GM12878 (cell line): ENCODE data around the gene TMEM97. TPM values are rescaled to one million over a fixed set of nuclear protein-coding genes. Genes with fewer than 3 reads are reported as not detected.

ENCODE experiments used
- ASH2L ChIP-seq: fragments of 300-600, 200-600 bp; sonication (generic); IDR thresholded peaks from 2 replicates; pipeline ENCODE4 v1.6.1; 2017; ENCODE audit warnings: low read depth, mild to moderate bottlenecking, borderline replicate concordance
- FOXK2 ChIP-seq: fragments of 450-650 bp; IDR thresholded peaks from 2 replicates; pipeline ENCODE4 v1.6.1; 2017; ENCODE audit warnings: mild to moderate bottlenecking, moderate library complexity
- JUND ChIP-seq: IDR thresholded peaks from 2 replicates; pipeline ENCODE4 v1.6.1; 2012; ENCODE audit warnings: low read depth, mild to moderate bottlenecking, low read length, improper control_type of control experiment, moderate library complexity
- KAT2A ChIP-seq: conservative IDR thresholded peaks from 2 replicates; pipeline ENCODE4 v1.6.1; 2011; ENCODE audit warnings: low read depth, low read length; ENCODE audit not compliant: control insufficient read depth
- MEF2A ChIP-seq: IDR thresholded peaks from 2 replicates; pipeline ENCODE4 v1.6.1; 2011; ENCODE audit warnings: low read depth, mild to moderate bottlenecking, low read length, moderate library complexity; ENCODE audit not compliant: insufficient read depth
- MEF2B ChIP-seq: fragments of 450-650 bp; IDR thresholded peaks from 2 replicates; pipeline ENCODE4 v1.6.1; 2018; ENCODE audit warnings: mild to moderate bottlenecking, moderate library complexity; ENCODE audit not compliant: partially characterized antibody, poor library complexity, severe bottlenecking
- MXI1 ChIP-seq: fragments of 150-350 bp; IDR thresholded peaks from 2 replicates; pipeline ENCODE4 v1.6.1; 2011; ENCODE audit warnings: low read depth, mild to moderate bottlenecking, inconsistent platforms, low read length, improper control_type of control experiment
- PAX8 ChIP-seq: fragments of 450-650 bp; IDR thresholded peaks from 2 replicates; pipeline ENCODE4 v1.6.1; 2017; ENCODE audit warnings: mild to moderate bottlenecking, moderate library complexity
- PML ChIP-seq: IDR thresholded peaks from 2 replicates; pipeline ENCODE4 v1.6.1; 2012; ENCODE audit warnings: low read length, inconsistent platforms
- POLR2AphosphoS2 ChIP-seq: IDR thresholded peaks from 2 replicates; pipeline ENCODE4 v1.6.1; 2011; ENCODE audit warnings: low read depth, mild to moderate bottlenecking, low read length, improper control_type of control experiment, moderate library complexity
- PRDM15 ChIP-seq: fragments of 450-650 bp; formaldehyde crosslinking; IDR thresholded peaks from 2 replicates; pipeline ENCODE4 v1.4.0; 2020; ENCODE audit warnings: mild to moderate bottlenecking, moderate library complexity
- RFX5 ChIP-seq: IDR thresholded peaks from 2 replicates; pipeline ENCODE4 v1.6.1; 2011; ENCODE audit warnings: low read depth, low read length, improper control_type of control experiment
- STAT1 ChIP-seq: fragments of 450-650 bp; conservative IDR thresholded peaks from 2 replicates; pipeline ENCODE4 v1.6.1; 2014; ENCODE audit warnings: antibody characterized with exemption, mild to moderate bottlenecking
- TBL1XR1 ChIP-seq: IDR thresholded peaks from 2 replicates; pipeline ENCODE4 v1.6.1; 2012; ENCODE audit warnings: low read depth, low read length, improper control_type of control experiment
- polyA plus RNA-seq, 11 experiments: library from polyadenylated mRNA; depleted of rRNA in 4 of 11; unstranded in 6 of 11; stranded (reverse) in 5 of 11; fragments of >200 nt; fragmentation: Nextera tagmentation in 4 of 11; fragmentation: Illumina TruSeq in 1 of 11; extraction: Ambion mirVana in 4 of 11; extraction: Trizol in 1 of 11; gene quantifications; 1 replicate in 1 of 11; 2 replicates in 10 of 11; pipeline versions ENCODE4 v1.2.1 to v1.2.3, GENCODE V29; 2011 to 2016; ENCODE audit warnings: inconsistent platforms in 2 of 11, missing spikeins in 2 of 11, low read depth in 1 of 11
- total RNA-seq, 4 experiments: library from RNA; depleted of rRNA in 3 of 4; stranded (reverse); fragments of >200 nt in 3 of 4; fragmentation: Illumina TruSeq in 1 of 4; extraction: Trizol in 1 of 4; gene quantifications; 2 replicates each; pipeline versions ENCODE4 v1.2.1 to v1.2.3, GENCODE V29; 2013 to 2021
- TF ChIP-seq, protein P1 (sequence below): fragments of 450-650 bp; IDR thresholded peaks from 2 replicates; pipeline ENCODE4 v1.6.1; 2017; ENCODE audit warnings: antibody characterized with exemption, mild to moderate bottlenecking, moderate library complexity
- TF ChIP-seq, protein P2 (sequence below): fragments of 450-650 bp; formaldehyde crosslinking; IDR thresholded peaks from 2 replicates; pipeline ENCODE4 v1.5.0; 2022; ENCODE audit warnings: mild to moderate bottlenecking, missing genetic modification characterization
- TF ChIP-seq, protein P3 (sequence below): IDR thresholded peaks from 2 replicates; pipeline ENCODE4 v1.6.1; 2011; ENCODE audit warnings: mild to moderate bottlenecking, low read depth, low read length, moderate library complexity; ENCODE audit not compliant: insufficient replicate concordance

TMEM97 gene
- total and polyA plus RNA-seq, 10 of the 15 experiments (the other 5 are each of a cell fraction or from before 2014, with no cell fraction given) = 58.0 to 134 (median 86.0) TPM

DNA sequence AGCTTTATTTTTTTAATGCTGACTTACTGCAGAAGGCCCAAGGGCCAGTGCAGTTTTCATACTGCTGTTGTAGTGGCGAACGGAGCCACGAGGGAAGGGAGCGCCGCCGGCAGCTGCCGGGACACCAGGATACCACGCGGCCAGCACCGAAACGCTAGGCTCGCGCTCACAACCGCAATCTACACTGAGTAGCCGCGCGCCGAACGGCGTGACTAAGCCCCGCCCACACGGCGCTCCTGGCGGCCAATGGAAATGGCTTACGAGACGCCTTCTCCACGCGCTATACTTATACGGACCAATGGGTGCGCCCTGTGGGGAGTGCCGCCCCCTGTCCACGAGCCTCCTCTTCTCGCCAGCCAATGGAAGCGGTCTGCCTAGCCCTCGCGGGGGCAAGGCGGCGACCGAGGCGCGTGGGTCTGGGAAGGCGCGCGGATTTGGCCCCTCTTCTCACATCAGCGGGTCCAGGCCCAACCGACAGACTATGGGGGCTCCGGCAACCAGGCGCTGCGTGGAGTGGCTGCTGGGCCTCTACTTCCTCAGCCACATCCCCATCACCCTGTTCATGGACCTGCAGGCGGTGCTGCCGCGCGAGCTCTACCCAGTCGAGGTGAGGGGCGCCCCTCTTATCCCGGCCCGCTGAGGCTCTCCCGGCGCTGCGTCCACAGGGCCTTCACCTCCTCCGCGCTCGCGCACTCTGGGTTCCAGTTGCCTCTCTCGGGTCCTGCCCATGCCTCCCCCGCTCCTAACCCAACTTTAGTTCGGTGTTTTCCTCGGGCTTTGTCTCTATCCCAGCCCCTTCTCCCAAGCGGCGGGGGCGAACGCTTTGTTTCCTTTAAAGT lies at the start of gene TMEM97 (continued):
- TF ChIP-seq PRDM15 = no peak
- no peak for TF ChIP-seq KAT2A
- TF ChIP-seq STAT1 = no peak
- peak; percentile 88 for TF ChIP-seq RFX5
- TF ChIP-seq POLR2AphosphoS2 = 0 out of 2 replicates have a peak, but pooled peaks have one; percentile 42
- TF ChIP-seq JUND = no peak
- TF ChIP-seq PML = no peak
- peak; percentile 96 for TF ChIP-seq MXI1
- TF ChIP-seq, protein P1, sequence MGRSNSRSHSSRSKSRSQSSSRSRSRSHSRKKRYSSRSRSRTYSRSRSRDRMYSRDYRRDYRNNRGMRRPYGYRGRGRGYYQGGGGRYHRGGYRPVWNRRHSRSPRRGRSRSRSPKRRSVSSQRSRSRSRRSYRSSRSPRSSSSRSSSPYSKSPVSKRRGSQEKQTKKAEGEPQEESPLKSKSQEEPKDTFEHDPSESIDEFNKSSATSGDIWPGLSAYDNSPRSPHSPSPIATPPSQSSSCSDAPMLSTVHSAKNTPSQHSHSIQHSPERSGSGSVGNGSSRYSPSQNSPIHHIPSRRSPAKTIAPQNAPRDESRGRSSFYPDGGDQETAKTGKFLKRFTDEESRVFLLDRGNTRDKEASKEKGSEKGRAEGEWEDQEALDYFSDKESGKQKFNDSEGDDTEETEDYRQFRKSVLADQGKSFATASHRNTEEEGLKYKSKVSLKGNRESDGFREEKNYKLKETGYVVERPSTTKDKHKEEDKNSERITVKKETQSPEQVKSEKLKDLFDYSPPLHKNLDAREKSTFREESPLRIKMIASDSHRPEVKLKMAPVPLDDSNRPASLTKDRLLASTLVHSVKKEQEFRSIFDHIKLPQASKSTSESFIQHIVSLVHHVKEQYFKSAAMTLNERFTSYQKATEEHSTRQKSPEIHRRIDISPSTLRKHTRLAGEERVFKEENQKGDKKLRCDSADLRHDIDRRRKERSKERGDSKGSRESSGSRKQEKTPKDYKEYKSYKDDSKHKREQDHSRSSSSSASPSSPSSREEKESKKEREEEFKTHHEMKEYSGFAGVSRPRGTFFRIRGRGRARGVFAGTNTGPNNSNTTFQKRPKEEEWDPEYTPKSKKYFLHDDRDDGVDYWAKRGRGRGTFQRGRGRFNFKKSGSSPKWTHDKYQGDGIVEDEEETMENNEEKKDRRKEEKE = no peak
- TF ChIP-seq FOXK2 = no peak
- TF ChIP-seq MEF2B = no peak
- no peak for TF ChIP-seq PAX8
- no peak for TF ChIP-seq TBL1XR1
- TF ChIP-seq, protein P2, sequence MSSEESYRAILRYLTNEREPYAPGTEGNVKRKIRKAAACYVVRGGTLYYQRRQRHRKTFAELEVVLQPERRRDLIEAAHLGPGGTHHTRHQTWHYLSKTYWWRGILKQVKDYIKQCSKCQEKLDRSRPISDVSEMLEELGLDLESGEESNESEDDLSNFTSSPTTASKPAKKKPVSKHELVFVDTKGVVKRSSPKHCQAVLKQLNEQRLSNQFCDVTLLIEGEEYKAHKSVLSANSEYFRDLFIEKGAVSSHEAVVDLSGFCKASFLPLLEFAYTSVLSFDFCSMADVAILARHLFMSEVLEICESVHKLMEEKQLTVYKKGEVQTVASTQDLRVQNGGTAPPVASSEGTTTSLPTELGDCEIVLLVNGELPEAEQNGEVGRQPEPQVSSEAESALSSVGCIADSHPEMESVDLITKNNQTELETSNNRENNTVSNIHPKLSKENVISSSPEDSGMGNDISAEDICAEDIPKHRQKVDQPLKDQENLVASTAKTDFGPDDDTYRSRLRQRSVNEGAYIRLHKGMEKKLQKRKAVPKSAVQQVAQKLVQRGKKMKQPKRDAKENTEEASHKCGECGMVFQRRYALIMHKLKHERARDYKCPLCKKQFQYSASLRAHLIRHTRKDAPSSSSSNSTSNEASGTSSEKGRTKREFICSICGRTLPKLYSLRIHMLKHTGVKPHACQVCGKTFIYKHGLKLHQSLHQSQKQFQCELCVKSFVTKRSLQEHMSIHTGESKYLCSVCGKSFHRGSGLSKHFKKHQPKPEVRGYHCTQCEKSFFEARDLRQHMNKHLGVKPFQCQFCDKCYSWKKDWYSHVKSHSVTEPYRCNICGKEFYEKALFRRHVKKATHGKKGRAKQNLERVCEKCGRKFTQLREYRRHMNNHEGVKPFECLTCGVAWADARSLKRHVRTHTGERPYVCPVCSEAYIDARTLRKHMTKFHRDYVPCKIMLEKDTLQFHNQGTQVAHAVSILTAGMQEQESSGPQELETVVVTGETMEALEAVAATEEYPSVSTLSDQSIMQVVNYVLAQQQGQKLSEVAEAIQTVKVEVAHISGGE (CRISPR knock-in tag) = no peak
- TF ChIP-seq, protein P3, sequence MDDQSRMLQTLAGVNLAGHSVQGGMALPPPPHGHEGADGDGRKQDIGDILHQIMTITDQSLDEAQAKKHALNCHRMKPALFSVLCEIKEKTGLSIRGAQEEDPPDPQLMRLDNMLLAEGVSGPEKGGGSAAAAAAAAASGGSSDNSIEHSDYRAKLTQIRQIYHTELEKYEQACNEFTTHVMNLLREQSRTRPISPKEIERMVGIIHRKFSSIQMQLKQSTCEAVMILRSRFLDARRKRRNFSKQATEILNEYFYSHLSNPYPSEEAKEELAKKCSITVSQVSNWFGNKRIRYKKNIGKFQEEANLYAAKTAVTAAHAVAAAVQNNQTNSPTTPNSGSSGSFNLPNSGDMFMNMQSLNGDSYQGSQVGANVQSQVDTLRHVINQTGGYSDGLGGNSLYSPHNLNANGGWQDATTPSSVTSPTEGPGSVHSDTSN = no peak
- no peak for TF ChIP-seq MEF2A
- TF ChIP-seq ASH2L = no peak
